ENCODE data around the gene GAL. TPM values are rescaled to one million over a fixed set of nuclear protein-coding genes. Genes with fewer than 3 reads are reported as not detected.

GAL gene
- total and polyA plus RNA-seq, 3 donors from 2014 or later, result 1.1 to 1.3 TPM; not detected in 1

DNA sequence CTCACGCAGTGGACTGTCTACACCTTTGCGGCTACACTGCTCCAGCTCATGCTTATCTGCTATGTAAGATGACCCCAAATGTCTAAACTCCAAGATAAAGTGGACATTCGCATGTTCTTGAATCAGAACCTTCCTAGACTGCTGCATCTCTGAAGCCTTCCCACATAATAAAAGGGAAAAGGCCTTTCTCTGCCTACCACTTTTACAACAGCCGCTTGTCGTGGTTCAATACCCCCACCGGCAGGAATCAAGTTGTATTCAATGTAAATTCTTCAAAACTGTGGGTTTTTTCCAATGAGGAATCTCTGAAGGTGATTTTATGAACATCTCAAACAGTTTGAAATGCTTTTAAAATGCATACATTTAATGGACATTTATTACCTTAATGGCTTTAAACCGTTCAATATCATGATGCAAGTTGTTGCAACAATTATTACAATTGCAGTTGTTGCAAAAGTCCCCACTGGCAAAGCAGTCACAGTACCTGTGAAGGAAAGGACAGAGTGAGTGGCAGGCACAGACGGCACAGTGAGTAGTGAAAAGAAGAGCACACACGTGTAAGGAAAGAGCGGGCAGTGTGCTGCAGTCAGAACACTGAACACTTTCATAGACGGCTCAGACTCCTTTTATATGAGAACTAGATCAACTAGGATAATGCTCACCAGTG lies 31.2 kb downstream of the GAL start:
- Histone ChIP-seq H3K27ac (no peak overlapping the region), H3K27me3 (no peaks in the 10 kb centered on the region), H3K9me3 (no peaks in the 10 kb centered on the region), H3K4me3 (no peak overlapping the region), H3K4me1 (no peaks in the 10 kb centered on the region), H3K36me3 (ENCODE audit: low read depth, missing control alignments) (no peaks in the 10 kb centered on the region)
- DNase-seq, result no peak
- TF ChIP-seq POLR2A (IDR thresholded peaks at IDR 0.05), result no peak
- TF ChIP-seq, protein P1, sequence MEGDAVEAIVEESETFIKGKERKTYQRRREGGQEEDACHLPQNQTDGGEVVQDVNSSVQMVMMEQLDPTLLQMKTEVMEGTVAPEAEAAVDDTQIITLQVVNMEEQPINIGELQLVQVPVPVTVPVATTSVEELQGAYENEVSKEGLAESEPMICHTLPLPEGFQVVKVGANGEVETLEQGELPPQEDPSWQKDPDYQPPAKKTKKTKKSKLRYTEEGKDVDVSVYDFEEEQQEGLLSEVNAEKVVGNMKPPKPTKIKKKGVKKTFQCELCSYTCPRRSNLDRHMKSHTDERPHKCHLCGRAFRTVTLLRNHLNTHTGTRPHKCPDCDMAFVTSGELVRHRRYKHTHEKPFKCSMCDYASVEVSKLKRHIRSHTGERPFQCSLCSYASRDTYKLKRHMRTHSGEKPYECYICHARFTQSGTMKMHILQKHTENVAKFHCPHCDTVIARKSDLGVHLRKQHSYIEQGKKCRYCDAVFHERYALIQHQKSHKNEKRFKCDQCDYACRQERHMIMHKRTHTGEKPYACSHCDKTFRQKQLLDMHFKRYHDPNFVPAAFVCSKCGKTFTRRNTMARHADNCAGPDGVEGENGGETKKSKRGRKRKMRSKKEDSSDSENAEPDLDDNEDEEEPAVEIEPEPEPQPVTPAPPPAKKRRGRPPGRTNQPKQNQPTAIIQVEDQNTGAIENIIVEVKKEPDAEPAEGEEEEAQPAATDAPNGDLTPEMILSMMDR (IDR thresholded peaks at IDR 0.05), result no peak
- WGBS, 2 donors, result 80 to 85% methylated on average over 11 of the region's 11 CpGs
- intact Hi-C loops (cut with DNase I; ENCODE audit: low total_unique reads), result no loop called here

DNA sequence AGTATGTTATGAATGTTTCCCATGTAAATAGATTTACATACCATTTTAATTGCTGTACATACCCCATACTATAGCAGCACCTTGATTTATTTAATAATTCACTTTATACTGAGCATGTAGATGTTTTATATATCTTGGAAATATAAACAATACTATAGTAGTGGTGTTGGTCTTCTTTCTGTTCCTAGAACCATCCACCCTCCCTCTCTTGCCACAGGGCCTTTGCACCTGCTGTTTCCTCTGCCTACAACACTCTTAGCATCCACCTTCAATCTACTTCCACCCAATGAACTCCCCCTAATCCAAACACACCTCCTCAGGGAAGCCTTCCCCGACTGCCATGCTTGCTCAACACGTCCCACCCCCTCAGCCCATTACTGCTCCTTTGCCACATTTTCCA lies 36.7 kb downstream of the GAL start:
- no peak for TF ChIP-seq POLR2A (IDR thresholded peaks at IDR 0.05)
- TF ChIP-seq, protein P1 (IDR thresholded peaks at IDR 0.05), result no peak
- WGBS, 2 donors, result 86 to 98% methylated on average over 2 of the region's 2 CpGs
- intact Hi-C loops (cut with DNase I; ENCODE audit: low total_unique reads), result no loop called here

DNA sequence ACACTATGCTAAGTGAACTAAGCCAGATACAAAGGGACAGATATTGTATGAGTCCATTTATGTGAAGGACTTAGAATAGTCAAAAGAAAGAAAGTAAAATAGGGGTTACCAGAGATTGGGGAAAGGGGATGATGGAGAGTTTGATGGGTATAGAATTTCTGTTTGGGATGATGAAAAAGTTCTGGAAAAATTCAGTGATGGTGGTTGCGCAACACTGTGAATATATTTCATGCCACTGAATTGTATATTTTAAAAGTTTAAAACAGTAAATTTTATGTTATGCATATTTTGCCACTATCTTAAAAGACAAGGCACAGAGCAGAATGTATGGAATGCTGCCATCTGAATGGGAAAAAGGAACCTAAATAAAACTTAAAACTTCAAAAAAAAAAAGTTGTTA lies 37.8 kb downstream of the GAL start:
- H3K27ac ChIP-seq, result no peak overlapping the region
- no peak for DNase-seq
- intact Hi-C loops (cut with DNase I; ENCODE audit: low total_unique reads), result no loop called here
- 89 to 97% methylated on average over 1 of the region's 1 CpG for WGBS, 2 donors
- no peaks in the 10 kb centered on the region for H3K4me1 ChIP-seq
- H3K4me3 ChIP-seq, result no peak overlapping the region
- no peaks in the 10 kb centered on the region for H3K9me3 ChIP-seq
- no peaks in the 10 kb centered on the region for H3K36me3 ChIP-seq (ENCODE audit: low read depth, missing control alignments)
- TF ChIP-seq POLR2A (IDR thresholded peaks at IDR 0.05), result no peak
- TF ChIP-seq, protein P1 (IDR thresholded peaks at IDR 0.05), result no peak
- H3K27me3 ChIP-seq, result no peaks in the 10 kb centered on the region

More for the DNA sequence above, 36.7 kb downstream of the GAL start:
- H3K4me3 ChIP-seq, result no peak overlapping the region
- DNase-seq, result no peak
- no peaks in the 10 kb centered on the region for H3K4me1 ChIP-seq
- H3K27me3 ChIP-seq, result no peaks in the 10 kb centered on the region
- H3K27ac ChIP-seq, result no peak overlapping the region
- no peaks in the 10 kb centered on the region for H3K36me3 ChIP-seq (ENCODE audit: low read depth, missing control alignments)
- no peaks in the 10 kb centered on the region for H3K9me3 ChIP-seq

DNA sequence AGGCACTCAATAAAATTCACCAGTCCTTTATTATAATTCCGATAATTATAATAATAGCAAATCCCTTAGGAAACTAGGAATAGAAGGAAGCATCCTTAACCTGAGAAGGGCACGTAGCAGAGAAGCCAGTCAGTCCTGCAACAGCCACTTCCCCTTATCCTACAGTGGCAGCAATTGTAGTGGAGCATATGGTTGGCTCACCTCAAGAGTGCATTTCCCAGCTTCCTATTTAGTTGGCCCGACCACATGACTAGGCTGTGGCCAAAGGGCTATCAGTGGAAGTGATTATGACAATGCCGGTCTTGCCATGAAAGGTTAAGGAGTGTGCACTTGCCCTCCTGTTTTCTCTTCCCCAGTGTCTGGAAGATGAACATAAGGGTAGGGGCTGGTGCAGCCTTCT lies 39.9 kb downstream of the GAL start:
- no peaks in the 10 kb centered on the region for H3K9me3 ChIP-seq
- intact Hi-C loops (cut with DNase I; ENCODE audit: low total_unique reads), result no loop called here
- no peak for DNase-seq
- H3K4me1 ChIP-seq, result no peaks in the 10 kb centered on the region
- no peak for TF ChIP-seq POLR2A (IDR thresholded peaks at IDR 0.05)
- TF ChIP-seq, protein P1 (IDR thresholded peaks at IDR 0.05), result no peak
- no peaks in the 10 kb centered on the region for H3K36me3 ChIP-seq (ENCODE audit: low read depth, missing control alignments)
- H3K27me3 ChIP-seq, result no peaks in the 10 kb centered on the region
- no peak overlapping the region for H3K4me3 ChIP-seq
- WGBS, 2 donors, result 83 to 89% methylated on average over 4 of the region's 4 CpGs
- no peak overlapping the region for H3K27ac ChIP-seq

DNA sequence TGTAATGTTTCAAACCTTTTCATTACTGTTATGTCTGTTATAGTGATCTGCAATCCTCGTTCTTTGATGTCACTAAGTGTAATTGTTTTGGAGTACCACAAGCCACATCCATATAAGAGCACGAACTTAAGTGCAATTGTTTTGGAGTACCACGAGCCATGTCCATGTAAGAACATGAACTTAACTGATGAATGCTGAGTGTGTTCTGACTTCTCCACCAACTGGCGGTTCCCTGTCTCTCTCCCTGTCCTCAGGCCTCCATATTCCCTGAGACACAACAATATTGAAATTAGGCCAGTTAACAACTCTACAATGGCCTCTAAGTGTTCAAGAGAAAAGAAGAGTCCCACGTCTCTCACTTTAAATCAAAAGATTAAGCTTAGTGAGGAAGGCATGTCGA lies 43.4 kb downstream of the GAL start:
- H3K36me3 ChIP-seq (ENCODE audit: low read depth, missing control alignments), result no peaks in the 10 kb centered on the region
- no peak for DNase-seq

More for the DNA sequence above, 43.4 kb downstream of the GAL start:
- H3K27me3 ChIP-seq, result no peaks in the 10 kb centered on the region
- H3K4me3 ChIP-seq, result no peak overlapping the region
- 78 to 87% methylated on average over 6 of the region's 6 CpGs for WGBS, 2 donors
- TF ChIP-seq, protein P1 (IDR thresholded peaks at IDR 0.05), result no peak
- no peak for TF ChIP-seq POLR2A (IDR thresholded peaks at IDR 0.05)
- no peaks in the 10 kb centered on the region for H3K4me1 ChIP-seq
- no peaks in the 10 kb centered on the region for H3K9me3 ChIP-seq
- H3K27ac ChIP-seq, result no peak overlapping the region
- intact Hi-C loops (cut with DNase I; ENCODE audit: low total_unique reads), result no loop called here
